T-helper 2 cell (primary cell): ENCODE results near the gene THUMPD2.

Experiments used
- DNase-seq, 5 experiments: peaks; one replicate each; pipeline versions ENCODE4 v3.0.0 to v3.0.0-alpha.2; 2012 to 2022

The THUMPD2 gene

GRCh38 chr2:39755466-39755865 is 23.6 kb downstream of the THUMPD2 start:
- DNase-seq = no peak

GRCh38 chr2:39743269-39743776 is 35.7 kb downstream of the THUMPD2 start:
- no peak for DNase-seq

- DNase-seq = no peak
Measured at GRCh38 chr2:39741871-39742270, 37.2 kb downstream of the THUMPD2 start.

- DNase-seq = no peak
Measured at GRCh38 chr2:39739386-39739785, 39.7 kb downstream of the THUMPD2 start.

- no peak for DNase-seq
Measured at GRCh38 chr2:39738936-39739335, 40.1 kb downstream of the THUMPD2 start.

GRCh38 chr2:39737661-39738060 is 41.4 kb downstream of the THUMPD2 start:
- DNase-seq = no peak

GRCh38 chr2:39736640-39737039 is 42.4 kb downstream of the THUMPD2 start:
- no peak for DNase-seq

GRCh38 chr2:39735648-39736047 is 43.4 kb downstream of the THUMPD2 start:
- DNase-seq = no peak

- DNase-seq = no peak
Measured at GRCh38 chr2:39734445-39734844, 44.6 kb downstream of the THUMPD2 start.

- DNase-seq = no peak
Measured at GRCh38 chr2:39733070-39733674, 45.9 kb downstream of the THUMPD2 start.

GRCh38 chr2:39732482-39732881 is 46.6 kb downstream of the THUMPD2 start:
- no peak for DNase-seq

GRCh38 chr2:39731546-39731945 is 47.5 kb downstream of the THUMPD2 start:
- DNase-seq = no peak

GRCh38 chr2:39730685-39731302 is 48.3 kb downstream of the THUMPD2 start:
- peak in 1 of 5 experiments; percentile 34 for DNase-seq

- no peak for DNase-seq
Measured at GRCh38 chr2:39730276-39730675, 48.8 kb downstream of the THUMPD2 start.

- peak in 2 of 5 experiments; percentile 12 to 43 for DNase-seq
Measured at GRCh38 chr2:39728941-39729351, 50.1 kb downstream of the THUMPD2 start.

- peak in 1 of 5 experiments; percentile 34 for DNase-seq
Measured at GRCh38 chr2:39728085-39728484, 51.0 kb downstream of the THUMPD2 start.

GRCh38 chr2:39725401-39725800 is 53.7 kb downstream of the THUMPD2 start:
- DNase-seq = no peak

- no peak for DNase-seq
Measured at GRCh38 chr2:39724828-39725144, 54.3 kb downstream of the THUMPD2 start.

- no peak for DNase-seq
Measured at GRCh38 chr2:39723946-39724827, 54.9 kb downstream of the THUMPD2 start.

GRCh38 chr2:39723497-39723896 is 55.6 kb downstream of the THUMPD2 start:
- DNase-seq = no peak

- DNase-seq = no peak
Measured at GRCh38 chr2:39720970-39721369, 58.1 kb downstream of the THUMPD2 start.

- DNase-seq = no peak
Measured at GRCh38 chr2:39719317-39719716, 59.7 kb downstream of the THUMPD2 start.

GRCh38 chr2:39718483-39718882 is 60.6 kb downstream of the THUMPD2 start:
- no peak for DNase-seq

GRCh38 chr2:39717067-39717466 is 62.0 kb downstream of the THUMPD2 start:
- DNase-seq = no peak
